GM18867 (cell line): ENCODE measurements around the gene XPO5.
"Not testable (repeated sequence)": the region's sequence is repeated elsewhere in the genome, so short reads cannot be mapped to it uniquely, and the experiment has no call there.

Experiments
- ATAC-seq: cut with Tn5 transposase; IDR thresholded peaks from one replicate; pipeline ENCODE4 v1.9.1; 2021; ENCODE audit warnings: mild to moderate bottlenecking, moderate library complexity; ENCODE audit not compliant: unreplicated experiment

Gene XPO5

DNA sequence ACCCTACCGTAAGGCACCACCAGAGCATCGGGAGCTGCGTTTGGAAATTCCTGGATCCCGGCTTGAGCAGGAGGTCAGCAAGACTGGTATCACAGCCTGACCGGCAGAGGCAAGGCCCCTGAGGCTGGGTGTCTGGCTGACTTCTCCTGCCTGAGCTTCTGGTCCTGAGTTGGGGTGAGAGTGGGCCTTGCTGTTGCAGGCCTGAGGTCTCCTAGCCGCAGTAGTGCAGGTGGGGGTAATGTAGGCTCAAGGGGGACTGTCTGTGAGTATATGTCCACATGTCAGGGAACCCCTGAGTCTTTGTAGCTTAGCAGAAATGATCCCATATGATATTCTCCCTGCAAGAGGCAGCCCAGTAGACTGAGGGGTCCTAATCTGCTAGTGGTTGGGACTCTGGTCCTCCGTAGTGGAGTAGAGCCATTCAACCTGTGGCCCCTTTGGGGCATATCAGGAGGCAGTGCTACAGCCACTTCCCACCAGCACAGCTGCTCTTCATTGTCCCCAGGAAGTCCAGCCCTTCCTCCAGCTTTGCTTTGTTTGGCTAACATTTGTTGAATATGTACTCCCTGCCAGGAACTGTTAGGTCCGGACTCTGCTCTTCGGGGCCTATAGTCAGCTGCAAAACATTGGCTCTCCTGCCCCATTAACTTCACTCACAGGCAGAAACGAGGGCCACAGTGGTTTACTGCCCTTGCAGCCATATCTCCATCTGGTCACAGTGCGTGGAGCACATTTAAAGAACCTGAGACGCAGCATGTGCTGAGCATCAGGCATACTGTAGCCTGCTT, 76.6 kb downstream of the XPO5 start:
- ATAC-seq, result no peak

DNA sequence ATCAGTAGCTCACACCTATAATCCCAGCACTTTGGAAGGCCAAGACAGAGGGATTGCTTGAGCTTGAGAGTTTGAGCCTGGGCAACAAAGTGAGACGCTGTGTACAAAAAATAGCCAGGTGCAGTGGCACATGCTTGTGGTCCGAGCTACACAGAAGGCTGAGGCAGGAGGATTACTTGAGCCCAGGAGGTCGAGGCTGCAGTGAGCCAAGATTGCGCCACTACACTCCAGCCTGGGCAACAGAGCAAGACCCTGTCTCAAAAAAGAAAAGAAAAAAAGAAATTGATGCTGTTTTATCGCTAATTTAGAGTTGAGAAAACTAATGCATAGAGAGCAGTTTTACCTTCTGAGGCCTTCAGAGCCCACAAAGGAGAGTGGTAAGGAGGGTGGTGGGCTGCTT, 77.5 kb downstream of the XPO5 start:
- not testable (repeated sequence) for ATAC-seq

DNA sequence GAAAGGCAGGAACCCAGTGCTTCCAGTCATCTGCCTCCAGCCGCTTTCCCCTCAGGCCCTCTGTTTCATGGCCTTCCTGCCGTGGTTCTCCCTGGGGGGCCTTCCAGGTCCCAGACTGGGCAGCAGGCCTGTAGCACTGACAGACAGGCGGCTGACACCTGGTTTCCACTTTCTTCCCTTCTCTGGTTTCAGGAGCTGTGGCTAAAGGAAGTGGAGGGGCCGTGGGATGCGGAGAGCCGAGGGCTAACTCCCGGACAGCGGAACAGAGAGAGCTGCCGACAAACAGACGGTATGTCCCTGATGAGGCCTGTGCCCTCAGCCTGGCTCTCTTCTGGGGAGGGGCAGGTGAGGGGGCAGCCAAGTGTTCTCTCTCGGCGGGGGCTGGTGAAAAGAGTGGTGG, 78.1 kb downstream of the XPO5 start:
- no peak for ATAC-seq

GRCh38 chr6:43497129-43497396, 78.8 kb downstream of the XPO5 start:
- no peak for ATAC-seq

GRCh38 chr6:43496370-43497128, 79.3 kb downstream of the XPO5 start:
- ATAC-seq, result no peak

DNA sequence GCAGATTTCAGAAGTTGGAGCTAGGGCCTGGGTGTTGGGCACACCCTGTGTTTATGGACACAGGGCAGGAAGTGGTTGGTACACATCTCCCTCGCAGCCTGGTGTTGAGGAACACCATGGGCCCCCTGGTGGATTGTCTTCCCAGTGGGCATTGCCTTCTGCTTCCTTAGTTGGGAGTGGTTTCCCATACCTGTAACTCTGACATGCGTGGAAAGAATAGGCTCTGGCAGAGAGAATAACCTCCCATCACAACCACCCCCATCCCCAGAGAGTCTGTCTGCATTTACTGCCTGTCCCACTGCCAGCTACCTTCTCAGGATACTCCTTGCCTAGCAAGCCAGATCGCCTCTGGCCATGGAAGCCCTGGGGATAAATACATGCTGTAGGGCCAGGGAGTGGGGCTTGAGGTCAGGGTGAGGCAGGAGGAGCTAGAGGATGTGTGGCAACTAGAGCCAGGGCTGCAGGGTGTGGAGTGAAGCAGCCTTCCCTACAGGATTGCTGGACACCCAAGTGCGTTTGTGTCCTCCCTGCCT, 80.4 kb downstream of the XPO5 start:
- ATAC-seq, result no peak

GRCh38 chr6:43494766-43495165, 81.1 kb downstream of the XPO5 start:
- ATAC-seq, result no peak

DNA sequence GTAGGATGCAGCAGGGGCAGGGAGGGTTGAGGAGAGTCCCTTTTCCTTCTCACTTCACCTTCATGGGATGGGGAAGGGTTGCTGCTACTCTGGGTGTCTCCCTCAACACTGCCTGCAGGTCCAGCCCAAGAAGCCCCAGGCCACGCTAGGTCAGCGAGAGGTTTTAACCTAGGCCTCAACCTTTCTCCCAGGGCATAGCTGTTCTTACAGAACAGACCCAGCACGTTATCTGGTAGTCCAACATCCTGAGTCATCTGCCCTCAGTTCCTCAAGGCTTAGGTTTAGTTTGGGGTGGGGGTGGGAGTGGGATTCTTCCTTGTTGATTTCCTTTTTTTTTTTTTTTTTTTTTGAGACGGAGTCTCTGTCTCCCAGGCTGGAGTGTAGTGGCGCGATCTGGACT, 81.5 kb downstream of the XPO5 start:
- ATAC-seq, result no peak

GRCh38 chr6:43493833-43494232, 82.0 kb downstream of the XPO5 start:
- no peak for ATAC-seq

GRCh38 chr6:43493230-43493629, 82.6 kb downstream of the XPO5 start:
- ATAC-seq, result no peak

GRCh38 chr6:43492673-43493072, 83.2 kb downstream of the XPO5 start:
- no peak for ATAC-seq

DNA sequence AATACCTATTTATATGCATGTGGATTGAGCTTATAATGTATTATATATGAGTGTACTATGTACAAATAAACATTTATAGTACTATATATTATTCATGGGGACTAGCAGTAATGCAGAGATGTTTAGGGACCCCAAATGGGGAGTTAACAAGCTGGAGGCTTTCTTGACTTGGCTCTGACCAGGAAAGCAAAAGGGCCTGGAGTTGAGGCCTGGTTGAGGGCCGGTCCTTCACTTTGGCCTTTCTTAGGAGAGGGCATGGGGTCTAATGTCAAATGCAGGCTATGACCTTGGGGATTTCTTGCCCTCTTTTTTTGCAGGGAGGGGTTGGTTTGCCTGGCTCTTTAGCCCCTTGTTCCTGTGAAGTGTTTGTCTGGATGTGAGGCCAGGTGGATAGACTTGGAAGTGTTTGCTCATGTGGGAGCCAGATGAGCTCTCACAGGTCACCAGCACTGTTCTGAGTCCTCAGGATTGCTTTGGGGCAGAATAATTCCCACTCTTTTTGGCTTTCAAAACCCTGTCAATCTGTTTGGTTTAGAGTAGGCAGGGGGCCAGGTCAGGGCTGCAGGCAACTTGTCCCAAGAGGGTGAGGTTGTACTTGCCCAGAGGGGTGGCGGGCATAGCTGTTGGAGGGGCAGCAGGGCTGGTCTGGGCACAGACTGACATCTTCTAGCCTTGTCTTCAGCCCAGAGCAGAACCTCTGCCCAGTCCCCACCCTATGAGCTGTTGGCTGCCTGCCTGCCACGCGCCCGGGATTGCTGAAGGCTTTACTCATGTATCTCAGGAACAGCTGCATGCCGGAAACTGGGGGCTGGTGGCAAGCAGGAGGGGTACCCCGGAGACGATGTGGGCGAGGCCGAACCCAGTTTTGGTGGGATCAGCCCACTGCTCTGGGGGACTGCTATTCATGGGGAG, 83.8 kb downstream of the XPO5 start:
- no peak for ATAC-seq

- no peak for ATAC-seq
Observed at GRCh38 chr6:43490523-43490939, 85.3 kb downstream of the XPO5 start.

GRCh38 chr6:43489277-43490072, 86.4 kb downstream of the XPO5 start:
- ATAC-seq, result no peak

GRCh38 chr6:43488667-43489276, 87.1 kb downstream of the XPO5 start:
- ATAC-seq, result no peak

GRCh38 chr6:43481591-43482236, 94.1 kb downstream of the XPO5 start:
- no peak for ATAC-seq

- no peak for ATAC-seq
Observed at GRCh38 chr6:43481075-43481474, 94.8 kb downstream of the XPO5 start.

DNA sequence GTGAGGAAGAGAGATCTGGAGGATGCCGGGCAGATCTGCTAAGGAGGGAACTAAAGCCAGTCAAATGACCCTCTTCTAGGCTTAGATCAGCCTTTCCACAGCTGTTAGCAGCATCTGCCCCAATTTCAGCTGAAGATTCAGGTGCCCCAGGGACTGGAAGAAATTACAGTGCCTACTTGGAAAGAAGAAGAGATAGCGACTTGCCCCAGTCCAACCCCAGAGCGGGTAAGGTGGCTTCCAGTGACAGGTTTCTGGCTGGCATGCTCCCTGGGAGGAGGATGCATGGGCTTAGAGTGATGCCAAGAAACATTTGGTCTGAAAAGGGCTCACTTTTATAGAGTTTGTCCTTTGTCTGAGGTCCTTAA, 97.8 kb downstream of the XPO5 start:
- ATAC-seq, result no peak

GRCh38 chr6:43477235-43478007, 98.4 kb downstream of the XPO5 start, which contains the start of gene TJAP1:
TJAP1 (plus strand) TSS chr6:43477570; CDS start chr6:43499002, 21,432 bp downstream.
- ATAC-seq, result peak; percentile 95
